Coronary artery (tissue), 2 donors: Measurements from ENCODE around the gene MRPS14.
"Not testable (repeated sequence)": the region's sequence is repeated elsewhere in the genome, so short reads cannot be mapped to it uniquely, and the experiment has no call there.

ENCODE experiments used
- DNase-seq: peaks from one replicate; pipeline ENCODE4 v3.0.0-alpha.2; 2017; ENCODE audit warnings: low spot score
- H3K27ac ChIP-seq, 2 donors: fragments of 200-600 bp; sonication (generic); one replicate each; pipeline ENCODE4 v1.5.1; 2016 to 2019
- H3K4me3 ChIP-seq: fragments of 200-600 bp; sonication (generic); 2 replicates; pipeline ENCODE4 v1.5.1; 2016; ENCODE audit warnings: mild to moderate bottlenecking, moderate library complexity
- TF ChIP-seq, protein P1 (sequence below): fragments of 200-600 bp; sonication (generic); IDR thresholded peaks from one replicate; pipeline ENCODE4 v1.5.1; 2019; ENCODE audit warnings: antibody characterized with exemption

The MRPS14 gene

GRCh38 chr1:175062339-175062738 is 39.1 kb upstream of the MRPS14 start:
- H3K27ac ChIP-seq = no peak overlapping the region
- TF ChIP-seq, protein P1, sequence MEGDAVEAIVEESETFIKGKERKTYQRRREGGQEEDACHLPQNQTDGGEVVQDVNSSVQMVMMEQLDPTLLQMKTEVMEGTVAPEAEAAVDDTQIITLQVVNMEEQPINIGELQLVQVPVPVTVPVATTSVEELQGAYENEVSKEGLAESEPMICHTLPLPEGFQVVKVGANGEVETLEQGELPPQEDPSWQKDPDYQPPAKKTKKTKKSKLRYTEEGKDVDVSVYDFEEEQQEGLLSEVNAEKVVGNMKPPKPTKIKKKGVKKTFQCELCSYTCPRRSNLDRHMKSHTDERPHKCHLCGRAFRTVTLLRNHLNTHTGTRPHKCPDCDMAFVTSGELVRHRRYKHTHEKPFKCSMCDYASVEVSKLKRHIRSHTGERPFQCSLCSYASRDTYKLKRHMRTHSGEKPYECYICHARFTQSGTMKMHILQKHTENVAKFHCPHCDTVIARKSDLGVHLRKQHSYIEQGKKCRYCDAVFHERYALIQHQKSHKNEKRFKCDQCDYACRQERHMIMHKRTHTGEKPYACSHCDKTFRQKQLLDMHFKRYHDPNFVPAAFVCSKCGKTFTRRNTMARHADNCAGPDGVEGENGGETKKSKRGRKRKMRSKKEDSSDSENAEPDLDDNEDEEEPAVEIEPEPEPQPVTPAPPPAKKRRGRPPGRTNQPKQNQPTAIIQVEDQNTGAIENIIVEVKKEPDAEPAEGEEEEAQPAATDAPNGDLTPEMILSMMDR = no peak
- H3K4me3 ChIP-seq = no peak overlapping the region
- DNase-seq = no peak

GRCh38 chr1:175054736-175055135 is 31.5 kb upstream of the MRPS14 start:
- DNase-seq = no peak
- no peak overlapping the region for H3K27ac ChIP-seq

DNA sequence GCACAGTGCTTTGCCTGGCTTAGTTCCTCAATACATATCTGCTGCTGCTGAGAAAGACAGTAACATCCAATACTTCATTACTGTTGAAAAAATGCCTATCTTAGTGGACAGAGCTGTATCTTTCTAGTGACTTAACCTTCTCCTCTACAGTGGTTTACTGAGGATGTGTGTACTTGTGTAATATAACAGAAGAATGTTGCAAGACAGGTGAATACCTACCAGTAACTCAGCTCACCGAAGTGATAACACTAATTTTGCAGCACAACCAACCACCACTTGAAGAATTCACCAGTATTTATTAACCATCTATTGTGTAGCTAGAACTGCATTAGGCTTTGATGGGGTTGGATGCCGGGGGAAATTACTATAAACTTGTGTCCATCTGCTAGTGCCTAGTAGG is 27.8 kb upstream of the MRPS14 start:
- H3K4me3 ChIP-seq = no peak overlapping the region
- DNase-seq = no peak
- TF ChIP-seq, protein P1 = no peak
- H3K27ac ChIP-seq = no peak overlapping the region

More at GRCh38 chr1:175054736-175055135, 31.5 kb upstream of the MRPS14 start:
- TF ChIP-seq, protein P1 = no peak
- no peak overlapping the region for H3K4me3 ChIP-seq

GRCh38 chr1:175045519-175045918 is 22.3 kb upstream of the MRPS14 start:
- TF ChIP-seq, protein P1 = no peak
- DNase-seq = no peak
- Histone ChIP-seq H3K4me3 (no peak overlapping the region), H3K27ac (no peak overlapping the region)

DNA sequence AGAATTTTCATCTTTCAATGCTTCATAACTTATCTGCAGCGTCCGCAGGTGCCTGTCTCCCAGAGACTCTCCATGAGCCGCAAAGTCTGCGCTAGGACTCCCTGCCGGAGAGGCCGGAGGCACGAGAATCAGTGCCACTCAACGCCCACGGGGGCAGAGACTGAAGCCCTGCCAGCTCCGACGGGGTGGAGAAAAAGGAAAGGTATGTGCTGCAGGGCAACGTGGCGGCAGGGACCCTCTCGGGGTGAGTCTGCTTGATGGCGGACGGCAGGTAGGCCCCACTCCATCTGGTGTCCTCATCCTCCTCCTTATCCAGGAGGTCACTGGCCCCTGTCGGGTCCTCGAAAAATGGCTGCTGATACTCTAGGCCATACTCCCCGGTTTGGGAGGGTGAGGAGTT is 21.9 kb upstream of the MRPS14 start:
- TF ChIP-seq, protein P1 = no peak
- H3K27ac ChIP-seq = no peak overlapping the region
- no peak for DNase-seq
- H3K4me3 ChIP-seq = no peak overlapping the region

- not testable (repeated sequence) for H3K27ac ChIP-seq, DNase-seq, H3K4me3 ChIP-seq
These were observed 21.4 kb upstream of the MRPS14 start for GRCh38 chr1:175044591-175044990.

DNA sequence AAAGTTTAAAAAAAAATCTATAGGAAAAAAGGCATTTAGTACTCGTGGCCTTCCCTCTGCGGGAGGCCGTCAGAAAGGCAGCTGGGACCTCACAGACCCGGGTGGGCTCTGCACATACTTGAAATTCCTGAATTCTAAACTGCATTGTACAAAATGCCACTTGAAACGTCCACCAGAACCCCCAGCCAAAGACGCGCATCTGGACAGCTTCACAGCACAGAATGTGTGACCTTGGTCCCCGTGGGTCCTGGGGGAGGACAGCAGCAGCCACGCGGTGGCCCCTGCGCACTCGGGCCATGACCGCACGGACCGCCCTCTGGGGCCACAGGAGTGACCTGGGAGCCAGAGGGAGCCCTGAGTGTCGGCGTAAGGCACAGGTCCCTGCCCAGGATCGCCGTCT is 20.6 kb upstream of the MRPS14 start:
- H3K4me3 ChIP-seq = no peak overlapping the region
- TF ChIP-seq, protein P1 = no peak
- H3K27ac ChIP-seq = no peak overlapping the region
- no peak for DNase-seq

GRCh38 chr1:175042650-175043049 is 19.4 kb upstream of the MRPS14 start:
- no peak for DNase-seq
- Histone ChIP-seq H3K4me3 (no peak overlapping the region), H3K27ac (no peak overlapping the region)
- TF ChIP-seq, protein P1 = no peak
